ENCODE measurements around the gene NEK1.

Gene NEK1

GRCh38 chr4:169361756-169362155, 250.6 kb downstream of the NEK1 start:
- no peak for DNase-seq

GRCh38 chr4:169359961-169360360, 252.4 kb downstream of the NEK1 start:
- DNase-seq, result no peak

GRCh38 chr4:169352360-169352759, 260.0 kb downstream of the NEK1 start:
- DNase-seq, result no peak

GRCh38 chr4:169351872-169352271, 260.5 kb downstream of the NEK1 start:
- DNase-seq, result no peak

- no peak for DNase-seq
Measured at GRCh38 chr4:169348541-169348940, 263.8 kb downstream of the NEK1 start.

GRCh38 chr4:169346840-169347239, 265.5 kb downstream of the NEK1 start:
- no peak for DNase-seq

- DNase-seq, result no peak
Measured at GRCh38 chr4:169345316-169345721, 267.1 kb downstream of the NEK1 start.

Data from NCI-H1092 (cell line).